GM19468 (cell line): ENCODE results near the gene PAK1.
"Not testable (repeated sequence)": the region's sequence is repeated elsewhere in the genome, so short reads cannot be mapped to it uniquely, and the experiment has no call there.

ENCODE experiments used
- ATAC-seq: cut with Tn5 transposase; IDR thresholded peaks from one replicate; pipeline ENCODE4 v1.9.1; 2021; ENCODE audit warnings: mild to moderate bottlenecking, moderate library complexity, moderate number of reproducible peaks; ENCODE audit not compliant: unreplicated experiment; ENCODE audit errors: extremely low read depth

Gene PAK1

DNA sequence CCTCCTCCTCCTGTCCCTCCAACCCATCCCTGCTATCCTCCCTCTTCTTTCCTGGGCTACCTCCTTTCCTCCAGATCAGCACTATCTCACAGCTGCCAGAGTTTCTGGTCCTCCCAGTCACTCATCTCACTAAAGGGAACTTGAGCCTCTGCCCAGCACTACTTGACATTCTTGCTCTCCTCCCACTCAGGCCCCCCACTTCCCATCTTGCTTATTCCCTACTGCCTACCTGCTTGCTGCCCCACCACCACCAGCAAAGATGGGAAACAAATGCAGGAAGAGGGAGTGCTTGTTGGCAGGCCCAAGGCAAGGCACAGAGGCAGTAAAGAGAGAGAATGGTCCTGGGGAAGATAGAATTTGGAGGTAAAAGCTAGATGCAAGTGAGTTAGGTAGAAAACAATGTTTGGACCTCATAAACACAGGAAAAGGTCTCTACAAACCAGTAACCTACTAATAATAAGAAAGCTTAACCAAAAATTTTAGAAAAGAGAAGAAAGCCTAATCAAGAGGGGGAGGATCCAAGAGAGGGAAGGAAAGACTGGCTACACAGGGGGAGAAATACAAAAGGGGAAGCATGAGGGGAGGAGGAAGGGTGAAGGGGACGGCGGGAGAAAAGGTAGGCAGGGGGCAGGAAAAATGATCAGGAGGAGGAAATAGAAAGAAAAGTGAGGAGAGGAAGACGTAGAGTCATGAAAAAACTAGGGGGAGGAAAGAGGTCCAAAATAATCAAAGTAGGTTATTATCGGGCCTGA lies 63.6 kb downstream of the PAK1 start:
- ATAC-seq, result no peak

DNA sequence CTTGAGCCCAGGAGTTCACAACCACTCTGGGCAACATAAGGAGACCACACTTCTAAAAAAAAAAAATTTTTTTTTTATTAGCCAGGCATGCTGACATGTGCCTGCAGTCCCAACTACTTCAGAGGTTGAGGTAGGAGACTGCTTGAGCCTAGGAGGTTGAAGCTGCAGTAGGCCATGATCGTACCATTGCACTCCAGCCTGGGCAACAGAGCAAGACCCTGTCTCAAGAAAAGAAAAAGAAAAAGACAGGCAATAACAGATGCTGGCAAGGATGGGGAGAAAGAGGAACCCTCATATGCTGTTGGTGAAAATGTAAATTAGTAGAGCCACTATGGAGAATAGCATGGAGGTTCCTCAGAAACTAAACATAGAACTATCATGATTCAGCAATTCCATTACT lies 64.8 kb downstream of the PAK1 start:
- no peak for ATAC-seq

DNA sequence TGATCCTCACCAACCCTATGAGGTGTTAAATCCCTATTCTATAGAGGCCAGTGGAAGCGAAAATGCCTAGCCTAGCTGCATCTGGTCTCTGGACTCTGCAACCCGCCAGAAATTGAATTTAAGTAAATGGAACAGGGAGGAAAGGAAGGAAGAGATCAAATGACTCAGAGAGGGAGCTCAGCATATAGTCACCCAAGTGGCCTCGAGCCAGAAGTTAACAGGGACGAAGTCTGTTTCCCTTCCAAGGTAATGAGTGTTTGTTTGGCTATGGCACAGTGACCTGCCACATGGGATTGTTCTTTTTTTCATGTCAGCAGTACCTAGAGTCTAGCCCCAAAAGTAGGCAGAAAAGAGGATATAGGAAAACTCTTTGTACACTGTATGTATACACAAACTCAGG lies 66.3 kb downstream of the PAK1 start:
- ATAC-seq, result no peak

DNA sequence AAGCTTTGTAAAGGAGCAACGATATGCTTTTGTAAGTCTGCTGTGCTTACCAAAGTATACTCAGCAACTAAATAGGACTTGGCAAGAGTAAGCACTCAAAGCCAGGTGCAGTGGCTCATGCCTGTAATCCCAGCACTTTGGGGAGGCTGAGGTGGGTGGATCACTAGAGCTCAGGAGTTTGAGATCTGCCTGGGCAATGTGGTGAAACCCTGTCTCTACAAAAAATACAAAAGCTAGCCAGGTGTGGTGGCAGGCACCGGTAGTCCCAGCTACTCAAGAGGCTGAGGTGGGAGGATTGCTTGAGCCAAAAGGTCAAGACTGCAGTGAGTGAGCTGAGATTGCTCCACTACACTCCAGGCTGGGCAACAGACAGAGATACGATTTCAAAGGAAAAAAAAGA lies 67.5 kb downstream of the PAK1 start:
- ATAC-seq, result no peak

DNA sequence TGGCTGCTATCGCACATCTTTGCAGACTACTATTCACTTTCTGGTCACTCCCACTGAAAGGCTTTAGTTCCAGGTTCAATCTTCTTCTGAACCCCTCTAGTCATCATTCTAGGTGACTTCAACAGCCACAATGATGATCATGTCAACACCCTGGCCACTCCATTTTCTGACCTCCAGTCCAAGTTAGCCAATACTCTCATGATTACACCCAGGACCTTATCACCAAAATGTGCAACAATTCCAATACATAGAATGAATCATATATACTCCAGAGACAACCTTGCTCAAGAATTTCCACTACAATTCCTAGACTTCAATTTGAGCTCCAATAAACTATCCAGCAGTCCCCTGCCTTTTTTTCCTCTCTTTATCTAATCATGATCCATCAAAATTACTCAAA lies 70.7 kb downstream of the PAK1 start:
- no peak for ATAC-seq

DNA sequence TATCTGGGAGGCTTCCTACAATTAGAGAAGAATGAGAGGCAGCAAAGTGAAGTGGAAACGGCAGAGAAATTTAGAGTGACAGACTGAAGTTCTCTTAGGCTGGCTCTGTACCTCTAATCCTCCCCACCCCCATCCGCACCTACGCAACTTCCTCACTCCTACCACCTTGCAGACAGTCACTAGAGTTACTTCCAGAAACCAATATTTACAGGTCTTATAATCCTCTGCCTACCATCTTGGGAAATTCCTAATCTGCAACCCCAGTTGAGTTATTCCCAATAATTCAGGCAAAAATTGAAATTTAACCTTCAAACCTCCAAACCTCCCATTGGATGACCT lies 71.7 kb downstream of the PAK1 start:
- no peak for ATAC-seq

DNA sequence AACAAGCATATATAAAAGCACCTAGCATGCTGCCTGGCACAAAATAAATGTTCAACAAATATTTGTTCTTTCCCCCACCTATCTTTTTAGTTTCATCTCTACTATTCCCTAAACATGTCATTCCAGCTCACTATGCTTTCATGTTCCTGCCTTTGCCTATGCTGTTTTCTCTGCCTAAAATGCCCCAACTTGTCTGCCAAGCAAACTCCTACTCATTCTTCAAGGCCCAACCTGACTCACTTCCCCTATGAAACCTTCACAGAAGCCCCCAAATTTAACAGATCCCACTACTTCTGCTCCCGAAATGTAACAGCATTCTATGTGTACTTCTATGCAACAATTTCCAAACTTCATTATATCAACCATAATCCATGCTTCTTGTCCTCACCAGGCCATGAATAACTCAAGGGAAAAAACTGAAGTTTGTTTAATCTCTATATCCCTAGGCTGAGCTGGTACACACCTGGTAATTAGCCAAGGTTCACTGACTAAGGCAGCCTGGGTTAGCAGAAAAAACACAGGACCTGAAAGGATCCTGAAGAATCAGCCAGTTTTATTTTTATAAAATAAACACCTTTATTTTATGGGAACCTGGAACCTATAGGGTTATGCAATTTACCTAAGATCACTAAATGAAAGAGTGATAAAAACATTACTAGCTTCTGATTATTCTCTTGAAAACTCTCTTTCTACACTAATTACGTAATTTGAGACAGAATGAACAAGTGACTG lies 72.2 kb downstream of the PAK1 start:
- no peak for ATAC-seq

DNA sequence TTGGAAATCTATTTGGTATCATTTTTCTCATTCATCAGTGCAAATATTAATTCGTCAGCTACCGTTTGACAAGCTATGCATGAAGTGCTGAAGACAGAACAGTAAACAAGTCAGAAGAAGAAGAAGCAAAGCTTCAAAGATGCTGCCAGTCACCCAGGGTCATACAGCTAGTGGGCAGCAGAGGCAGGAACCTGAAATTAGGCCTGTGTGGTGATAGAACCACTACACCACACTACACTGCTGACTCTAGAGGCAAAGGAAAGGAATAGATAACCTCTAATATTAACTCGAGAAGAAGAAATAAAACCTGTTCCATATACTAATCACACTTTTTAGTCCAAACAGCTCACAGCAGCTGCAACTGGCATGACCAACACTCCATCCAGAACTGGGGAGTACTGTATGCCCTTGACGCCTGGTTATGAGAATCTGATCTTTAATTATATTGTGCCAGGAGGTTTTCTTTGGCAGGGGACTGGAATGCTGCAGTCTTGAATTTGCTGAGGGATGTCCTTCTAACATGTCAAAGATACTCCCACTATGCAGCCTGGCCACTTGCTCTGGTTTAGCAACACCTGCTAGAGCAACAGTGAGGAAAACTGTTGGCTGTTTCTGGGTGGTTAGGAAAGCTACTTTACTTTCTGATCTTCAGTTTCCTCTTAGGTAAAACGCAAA lies 73.0 kb downstream of the PAK1 start:
- no peak for ATAC-seq

DNA sequence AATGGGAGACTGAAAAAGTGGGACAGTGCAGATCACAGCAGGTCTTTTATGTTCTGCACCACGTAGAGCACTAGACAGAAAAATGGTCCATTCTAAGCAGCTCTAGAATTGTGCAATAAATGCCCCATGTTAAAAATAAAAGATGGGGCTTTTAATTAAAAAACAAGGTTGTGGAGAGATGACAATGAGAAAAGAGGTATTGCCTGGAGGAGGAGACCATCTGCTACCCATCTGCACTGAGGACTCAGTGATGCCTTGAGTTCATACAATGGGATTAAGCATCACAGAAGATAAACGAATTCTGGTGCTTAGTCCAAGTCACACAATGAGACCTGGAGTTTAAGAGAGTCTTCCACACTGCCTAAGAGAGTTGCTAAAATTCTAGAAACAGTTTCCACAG lies 73.6 kb downstream of the PAK1 start:
- no peak for ATAC-seq

DNA sequence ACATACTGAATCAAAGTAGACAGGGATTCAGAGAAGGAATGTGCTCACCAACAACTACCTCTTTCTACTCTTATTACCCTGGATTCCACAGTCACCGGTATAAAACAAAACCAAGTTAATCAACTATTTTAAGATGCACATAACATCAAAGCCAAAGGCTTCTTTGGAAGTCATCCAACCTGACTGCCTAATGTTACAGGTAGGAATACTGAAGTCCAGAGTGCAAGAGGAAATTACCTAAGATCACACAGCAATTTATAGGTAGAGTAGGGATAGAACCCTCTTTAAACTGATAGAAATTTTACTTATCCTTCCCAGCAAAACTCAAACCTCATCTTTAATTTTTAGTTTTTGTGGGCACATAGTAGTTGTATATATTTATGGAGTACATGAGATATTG lies 76.3 kb downstream of the PAK1 start:
- ATAC-seq, result no peak

DNA sequence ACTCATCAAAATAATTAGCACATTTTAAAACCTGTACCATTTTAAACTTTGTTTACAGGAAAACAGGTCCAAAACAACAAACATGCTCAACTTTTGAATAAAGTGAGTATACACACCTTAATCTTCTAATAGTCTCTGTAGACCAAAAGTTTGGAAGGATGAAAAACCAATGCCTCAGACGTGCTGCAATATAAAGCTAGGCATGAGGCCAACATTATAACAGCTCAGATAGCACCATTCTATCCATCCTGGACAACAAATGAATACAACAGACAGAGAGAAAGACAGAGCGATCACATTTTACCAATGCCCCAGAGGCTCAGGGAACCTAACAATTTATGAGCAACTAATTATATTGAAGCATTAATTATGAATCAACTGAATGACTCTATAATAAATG lies 77.0 kb downstream of the PAK1 start:
- no peak for ATAC-seq

DNA sequence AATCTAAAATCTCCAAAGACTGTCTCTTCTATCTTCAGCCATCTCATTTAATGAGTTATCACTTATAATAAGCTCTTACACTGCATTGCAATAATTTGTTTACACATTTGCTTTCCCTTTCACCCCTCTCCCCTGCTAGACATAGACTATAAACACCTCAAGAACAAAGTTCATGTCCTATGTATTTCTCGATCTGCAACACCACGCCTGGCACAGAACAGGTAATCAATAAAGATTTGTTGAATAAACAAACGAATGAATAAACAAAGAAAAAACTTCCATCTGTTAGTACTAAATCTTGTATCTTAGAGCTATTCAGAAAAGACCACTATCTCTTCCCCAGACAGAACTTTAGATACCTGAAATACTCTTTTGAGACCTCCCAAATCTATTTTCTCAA lies 77.6 kb downstream of the PAK1 start:
- no peak for ATAC-seq

DNA sequence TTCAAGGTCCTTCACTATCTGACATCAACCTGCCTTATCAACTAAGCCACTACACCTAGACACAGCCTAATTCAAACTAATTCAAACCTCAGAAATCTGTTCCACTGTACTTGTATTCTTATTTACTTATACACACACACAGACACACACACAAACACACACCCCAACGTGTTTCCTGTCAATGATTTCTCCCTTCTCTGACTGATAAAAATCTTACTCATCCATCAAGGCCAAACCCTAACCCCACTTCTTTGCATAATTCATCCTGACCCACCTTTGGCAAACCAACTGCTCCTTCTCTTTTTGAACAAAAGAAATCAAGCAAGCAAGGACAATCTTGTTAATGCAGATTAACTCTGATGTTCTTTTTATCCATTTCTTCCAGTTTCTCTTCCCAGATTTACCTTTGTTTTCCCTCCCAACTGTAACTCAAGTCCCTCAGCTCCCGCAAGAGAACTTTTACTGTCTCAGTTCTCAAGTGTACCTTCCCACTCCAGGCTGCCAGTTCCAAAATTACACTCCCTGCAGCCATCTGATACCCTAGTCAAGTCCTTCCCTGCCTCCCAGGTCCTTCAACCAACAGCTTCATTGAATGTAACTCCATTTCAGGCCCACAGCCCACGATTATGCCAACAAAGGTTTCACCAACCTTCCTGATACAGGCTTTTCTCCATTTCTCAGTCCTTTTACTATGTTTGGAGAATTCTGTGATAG lies 78.3 kb downstream of the PAK1 start:
- no peak for ATAC-seq

DNA sequence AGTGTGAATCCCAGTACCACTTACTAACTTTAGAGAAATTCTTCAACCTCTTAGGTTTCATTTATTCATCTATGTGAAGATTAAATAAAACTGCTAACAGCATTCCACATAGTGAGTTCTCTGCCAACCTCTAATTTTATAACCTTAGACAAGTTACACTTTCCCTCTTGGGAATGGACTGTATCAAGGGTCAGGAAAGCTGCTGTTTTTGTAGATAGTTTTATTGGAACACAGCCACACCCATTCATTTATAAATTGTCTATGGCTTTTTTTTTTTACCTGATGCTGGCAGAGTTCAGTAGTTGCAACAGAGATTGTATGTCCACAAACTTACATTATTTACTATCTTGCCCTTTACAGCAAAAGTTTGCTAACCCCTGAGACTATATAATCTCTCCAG lies 81.1 kb downstream of the PAK1 start:
- no peak for ATAC-seq

DNA sequence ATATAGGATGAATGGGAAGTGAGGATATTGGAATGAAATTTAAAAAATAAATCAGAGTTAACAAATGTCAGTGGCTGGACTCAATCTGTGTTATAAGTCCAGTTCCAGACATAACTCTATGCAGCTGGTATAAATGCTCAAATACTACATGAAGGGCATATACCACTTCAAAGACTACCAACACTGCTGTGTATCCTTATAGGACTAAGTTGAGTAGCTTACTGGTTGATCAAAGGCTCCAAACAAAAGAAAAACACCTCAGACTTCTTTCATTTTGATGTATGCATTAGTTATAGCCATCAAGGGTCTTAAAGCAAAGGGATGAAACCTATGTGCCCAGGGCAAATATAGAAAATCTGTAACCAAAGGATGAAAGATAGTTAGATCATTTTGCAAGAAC lies 86.2 kb downstream of the PAK1 start:
- ATAC-seq, result no peak

DNA sequence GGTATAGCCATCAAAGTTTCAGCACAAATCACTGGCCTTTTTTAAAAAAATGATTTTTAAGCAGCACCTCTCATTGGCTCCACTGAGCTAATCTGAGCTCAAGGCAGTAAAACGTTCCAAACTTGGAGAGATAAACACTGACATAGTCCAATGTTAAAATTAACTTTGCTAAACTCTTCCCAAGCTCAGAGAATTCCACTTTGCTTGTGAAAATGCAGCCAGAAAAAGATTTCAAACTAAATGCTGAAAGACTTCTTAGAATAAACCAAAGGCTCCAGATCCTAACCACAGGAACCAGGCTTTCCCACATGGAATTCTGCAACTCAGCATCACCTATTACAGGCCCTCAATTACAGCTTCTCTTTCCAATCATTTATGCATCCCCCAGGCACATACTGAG lies 87.7 kb downstream of the PAK1 start:
- no peak for ATAC-seq

DNA sequence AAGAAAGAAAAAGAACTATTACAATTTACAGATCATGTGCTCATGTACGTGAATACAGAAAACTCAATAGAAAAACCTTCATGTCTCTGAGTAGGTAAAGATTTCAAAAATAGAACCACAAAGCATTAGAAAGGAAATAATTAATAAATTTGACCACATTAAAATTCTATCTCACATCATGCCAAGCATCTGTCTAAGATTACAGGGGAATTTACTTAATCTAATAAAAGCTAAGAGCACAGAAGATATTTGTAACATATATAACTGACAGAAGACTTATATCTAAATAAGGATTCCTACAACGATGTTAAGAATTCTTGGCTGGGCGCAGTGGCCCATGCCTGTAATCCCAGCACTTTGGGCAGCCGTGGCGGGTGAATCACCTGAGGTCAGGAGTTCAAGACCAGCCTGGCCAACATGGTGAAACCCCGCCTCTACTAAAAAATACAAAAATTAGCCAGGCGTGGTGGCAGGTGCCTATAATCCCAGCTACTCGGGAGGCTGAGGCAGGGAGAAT lies 88.6 kb downstream of the PAK1 start:
- not testable (repeated sequence) for ATAC-seq

DNA sequence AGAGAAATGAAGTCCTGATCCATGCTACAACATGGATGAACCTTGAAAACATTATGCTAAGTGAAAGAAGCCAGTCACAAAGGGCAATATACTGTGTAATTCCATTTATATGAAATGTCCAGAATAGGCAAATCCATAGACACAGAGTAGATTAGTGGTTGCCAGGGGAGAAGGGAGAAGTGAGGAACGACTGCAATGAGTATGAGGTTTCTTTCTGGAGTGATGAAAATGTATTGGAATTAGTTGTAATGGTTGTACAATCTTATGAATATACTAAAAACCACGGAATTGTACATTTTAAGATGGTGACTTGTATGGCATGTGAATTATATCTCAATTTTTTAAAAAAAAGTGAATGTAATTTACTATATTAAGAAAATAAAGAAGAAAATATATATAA lies 89.3 kb downstream of the PAK1 start:
- no peak for ATAC-seq

DNA sequence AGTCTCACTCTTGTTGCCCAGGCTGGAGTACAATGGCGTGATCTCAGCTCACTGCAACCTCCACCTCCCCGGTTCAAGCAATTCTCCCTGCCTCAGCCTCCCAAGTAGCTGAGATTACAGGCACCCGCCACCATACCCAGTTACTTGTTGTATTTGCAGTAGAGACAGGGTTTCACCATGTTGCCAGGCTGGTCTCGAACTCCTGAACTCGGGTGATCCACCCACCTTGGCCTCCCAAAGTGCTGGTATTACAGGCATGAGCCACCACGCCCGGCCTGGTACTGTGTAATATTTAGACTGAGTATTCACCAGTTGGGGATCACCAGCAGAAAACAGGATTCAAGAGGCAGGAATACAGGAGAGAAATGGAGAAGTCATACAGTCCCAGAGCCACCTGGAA lies 90.5 kb downstream of the PAK1 start:
- ATAC-seq, result not testable (repeated sequence)

DNA sequence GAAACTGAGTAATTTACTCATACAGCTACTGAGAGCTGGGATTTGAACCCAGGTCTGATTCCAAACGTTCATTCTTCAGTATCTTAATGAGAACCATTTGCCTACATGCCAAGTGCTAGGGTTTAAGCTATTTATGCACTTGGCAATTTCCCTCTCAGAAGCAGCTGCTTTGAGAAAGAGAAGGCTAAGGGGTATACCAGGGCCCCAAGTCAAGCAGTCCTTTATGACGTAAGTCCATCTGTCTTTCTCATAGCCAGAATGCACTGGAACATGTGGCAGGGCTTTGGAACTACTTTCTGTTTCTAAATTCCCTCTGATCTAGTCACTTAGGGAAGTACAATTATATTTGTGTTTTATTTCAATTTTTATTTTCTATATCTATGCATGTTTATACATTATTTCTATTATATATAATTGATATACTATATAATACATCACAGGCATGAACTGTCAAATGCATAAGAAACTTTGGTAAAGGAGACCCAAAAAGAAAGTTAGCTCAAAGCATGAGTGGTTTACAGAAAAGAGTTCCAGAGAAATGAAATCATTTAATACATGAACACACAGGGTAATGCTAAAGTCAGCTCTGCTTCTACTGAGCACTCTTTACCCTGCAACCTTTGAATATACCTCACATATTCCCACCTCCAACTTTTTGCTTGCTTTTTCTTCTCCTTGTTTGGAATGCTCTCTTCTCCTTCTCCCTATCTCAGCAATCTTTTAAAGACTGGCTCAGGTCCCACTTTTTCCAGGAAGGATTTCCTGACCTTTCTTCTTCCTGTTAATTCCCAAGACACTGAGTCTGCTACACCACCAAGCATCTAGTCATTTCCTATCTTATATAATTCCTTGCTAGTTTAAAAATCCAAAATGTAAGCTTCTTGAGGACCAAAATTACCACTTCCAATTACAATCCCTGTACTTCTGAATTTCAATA lies 91.9 kb downstream of the PAK1 start:
- ATAC-seq, result no peak
